Aortic smooth muscle cell (primary cell): ENCODE measurements around the gene CIAPIN1. TPM values are rescaled to one million over a fixed set of nuclear protein-coding genes. Genes with fewer than 3 reads are reported as not detected.

ENCODE experiments used
- total RNA-seq: library from RNA; depleted of rRNA; stranded (reverse); fragments of >200 nt; gene quantifications from 2 replicates; pipeline ENCODE4 v1.2.3, GENCODE V29; 2014

Gene CIAPIN1
- total RNA-seq, result 43.6 and 45.6 TPM in 2 replicates

DNA sequence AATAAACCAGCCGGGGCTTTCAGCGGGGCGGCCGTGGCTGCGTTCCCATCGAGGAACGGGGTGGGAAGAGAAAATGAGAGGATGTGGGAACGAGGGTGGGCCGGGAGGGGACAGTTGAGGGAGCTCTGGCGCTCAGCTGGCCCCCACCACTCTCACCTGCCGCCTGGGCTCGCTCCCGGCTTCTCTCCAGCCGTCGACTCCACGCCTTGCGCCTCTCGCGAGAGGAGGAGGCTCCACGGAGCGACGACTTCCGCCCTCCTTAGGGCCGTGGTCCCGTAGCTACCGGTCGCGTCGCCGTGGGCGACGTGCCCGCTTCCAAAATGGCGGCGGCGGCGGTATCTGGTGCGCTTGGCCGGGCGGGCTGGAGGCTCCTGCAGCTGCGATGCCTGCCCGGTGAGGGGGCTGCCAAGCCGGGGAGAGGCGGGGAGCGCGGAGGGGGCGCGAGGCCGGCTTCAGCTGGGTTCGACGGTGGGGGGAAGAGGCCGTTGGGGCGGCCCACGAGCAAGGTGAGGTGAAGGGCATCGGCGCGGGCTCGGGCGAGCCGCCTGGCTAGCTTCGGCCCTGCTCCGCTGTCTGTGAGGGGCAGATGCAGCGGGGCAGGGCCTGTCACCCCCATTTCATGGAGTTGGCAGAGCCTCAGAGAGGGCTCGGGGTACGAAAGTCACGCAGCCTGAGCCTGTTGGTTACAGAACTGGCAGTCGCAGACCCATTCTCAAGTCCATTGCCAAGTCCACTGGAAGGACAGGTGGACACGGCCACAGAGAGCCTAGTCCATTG lies at the start of gene CIAPIN1, which contains the start of gene COQ9:
Gene CIAPIN1, minus strand, starts transcription at position 200 of the 777 bp plus-strand sequence. CDS start 6,457 bp downstream, outside the sequence.
Gene COQ9, plus strand, starts transcription at position 294 of the 777 bp plus-strand sequence. Its CDS starts 27 bp downstream, at position 321.

DNA sequence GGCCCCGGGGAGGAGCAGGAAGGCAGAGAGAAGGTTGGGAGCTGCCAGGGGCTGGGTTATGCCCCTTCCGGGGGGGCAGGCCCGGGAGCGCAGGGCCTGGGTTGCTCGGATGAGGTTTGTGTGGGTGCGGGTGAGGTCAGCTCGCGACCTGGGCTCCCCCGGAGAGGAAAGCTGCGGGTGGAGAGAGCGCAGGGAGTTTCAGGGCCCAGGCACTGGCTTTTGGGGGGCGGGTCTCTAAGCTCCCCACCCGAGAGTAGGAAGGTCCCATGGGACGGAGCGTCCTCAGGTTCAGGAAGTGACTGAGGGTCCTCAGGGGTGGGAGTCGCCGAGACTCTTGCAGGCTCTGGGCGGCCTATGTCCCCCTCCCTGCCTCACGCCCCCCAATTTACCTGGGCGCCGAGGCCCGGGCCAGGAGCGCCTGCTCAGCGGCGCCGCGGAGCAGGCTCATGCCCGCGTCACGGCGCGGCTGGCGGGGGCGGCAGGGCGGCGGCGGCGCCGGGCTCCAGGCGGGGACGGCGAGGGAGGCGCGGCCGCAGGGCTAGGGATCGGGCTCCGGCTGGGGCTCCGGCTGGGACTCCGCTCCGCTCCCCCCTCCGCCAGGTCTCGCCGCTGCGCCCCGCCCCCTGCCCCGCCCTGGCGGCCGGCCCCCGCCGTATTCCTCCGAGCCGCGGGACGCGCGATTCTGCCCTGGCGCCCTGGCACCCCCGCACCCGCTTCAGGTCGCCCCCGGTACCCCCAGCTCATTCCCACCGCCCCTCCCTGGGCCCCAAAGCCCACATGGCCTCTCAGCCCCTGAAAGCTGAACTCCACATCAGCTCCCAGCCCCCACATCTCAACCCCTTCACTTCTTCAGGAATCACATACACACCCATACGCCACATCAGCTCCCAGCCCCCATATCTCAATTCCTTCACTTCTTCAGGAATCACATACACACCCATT lies 39.0 kb upstream of the CIAPIN1 start, which contains the start of gene DOK4:
Gene DOK4, minus strand, starts transcription at position 578 of the 942 bp plus-strand sequence. CDS start 6,986 bp downstream, outside the sequence.

DNA sequence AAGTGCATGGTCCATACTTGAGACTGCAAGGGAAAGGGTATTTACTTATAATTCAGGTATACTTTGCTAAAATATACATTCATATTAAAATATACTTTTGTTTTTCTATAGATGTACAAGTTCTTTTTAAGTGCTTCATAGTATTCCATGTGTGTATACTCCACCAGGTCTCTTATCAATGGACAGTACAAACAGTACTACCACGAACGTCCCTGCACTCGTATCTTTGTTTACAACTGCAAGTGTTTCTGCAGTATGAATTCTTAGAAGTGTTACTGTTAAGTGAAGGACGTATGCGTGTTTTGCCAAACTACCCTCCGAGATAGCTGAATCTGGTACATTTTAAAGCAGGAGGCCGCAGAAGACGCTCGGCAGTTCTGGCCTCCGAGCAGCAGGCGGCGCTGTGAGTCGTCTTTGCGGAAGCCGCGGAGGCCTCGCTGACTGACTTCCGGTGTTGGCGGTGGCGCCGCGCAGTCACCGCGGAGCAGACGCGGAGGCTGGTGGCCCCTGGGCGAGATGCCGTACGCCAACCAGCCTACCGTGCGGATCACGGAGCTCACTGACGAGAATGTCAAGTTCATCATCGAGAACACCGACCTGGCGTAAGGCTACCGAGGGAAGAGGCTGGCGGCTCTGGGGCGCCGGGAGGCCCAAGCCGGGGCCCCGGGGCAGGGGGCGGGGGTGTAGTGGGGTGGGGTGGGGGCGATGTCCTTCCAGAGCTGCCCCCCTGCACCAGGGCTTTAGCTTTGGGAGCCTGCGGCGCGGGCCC lies 15.2 kb upstream of the CIAPIN1 start, which contains the start of gene POLR2C:
Gene POLR2C, plus strand, starts transcription at position 471 of the 769 bp plus-strand sequence. Its CDS starts 46 bp downstream, at position 517.

DNA sequence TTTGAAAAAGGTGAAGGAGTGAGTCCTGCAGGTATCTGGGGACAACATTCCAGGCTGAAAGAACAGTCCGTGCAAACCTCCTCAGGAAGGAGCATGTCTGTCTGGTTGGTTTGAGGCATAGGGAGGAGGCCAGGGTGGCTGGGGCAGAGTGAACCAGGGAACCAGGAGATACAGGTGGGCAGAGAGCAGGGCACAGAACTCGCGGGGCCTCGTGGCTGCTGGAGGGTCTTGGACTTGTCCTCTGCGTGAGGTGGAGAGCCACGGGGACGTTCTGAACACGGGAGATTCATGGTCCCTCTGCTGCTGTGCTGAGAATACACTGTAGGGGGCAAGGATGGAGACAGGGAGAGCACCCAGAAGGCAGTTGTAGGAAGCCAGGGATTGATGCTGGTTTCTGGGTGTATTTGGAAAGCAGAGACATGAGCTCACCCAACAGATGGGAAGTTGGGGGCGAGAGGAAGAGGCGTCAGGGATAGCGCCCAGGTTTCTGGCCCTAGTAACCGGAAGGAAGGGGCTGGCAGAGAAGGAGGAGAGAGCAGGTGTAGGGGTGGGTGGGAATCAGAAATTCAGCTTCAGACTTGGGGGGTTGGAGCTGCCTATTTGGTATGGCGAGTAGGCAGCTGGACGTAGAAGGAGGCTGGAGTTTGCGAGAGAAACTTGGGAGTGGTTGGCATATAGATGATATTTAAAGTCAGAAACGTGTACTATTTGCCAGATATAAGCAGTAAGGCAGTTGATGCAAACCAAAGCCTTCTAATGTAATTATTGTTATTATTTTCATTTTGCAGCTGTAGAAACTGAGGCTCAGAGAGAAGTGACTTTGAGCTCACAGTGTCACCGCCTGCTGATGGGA lies 43.0 kb downstream of the CIAPIN1 start, which contains the start of gene CCL17:
Gene CCL17, plus strand, starts transcription at position 803 of the 853 bp plus-strand sequence. CDS start 9,166 bp downstream, outside the sequence.

Other genes starting within 250 kb of the CIAPIN1 start
- gene ARL2BP, start 202.1 kb downstream of the CIAPIN1 start, total RNA-seq, result 60.0 and 71.3 TPM in 2 replicates
- gene PLLP, start 162.7 kb downstream of the CIAPIN1 start, total RNA-seq, result 0.31 TPM in 1 of 2 replicates, not detected in the other
- gene CCL22, start 88.6 kb downstream of the CIAPIN1 start, total RNA-seq, result not detected in 2 replicates
- gene CX3CL1, start 74.9 kb downstream of the CIAPIN1 start, total RNA-seq, result 7.5 and 7.7 TPM in 2 replicates
- gene CCL17, start 42.6 kb downstream of the CIAPIN1 start, total RNA-seq, result not detected in 2 replicates
- gene COQ9, start 94 bp upstream of the CIAPIN1 start, total RNA-seq, result 42.1 and 45.6 TPM in 2 replicates
- gene POLR2C, start 15.3 kb upstream of the CIAPIN1 start, total RNA-seq, result 95.4 and 107 TPM in 2 replicates
- 41.1 and 42.9 TPM in 2 replicates for gene DOK4, start 39.1 kb upstream of the CIAPIN1 start, total RNA-seq
- gene CCDC102A, start 89.2 kb upstream of the CIAPIN1 start, total RNA-seq, result 11.9 and 12.4 TPM in 2 replicates
- not detected in 2 replicates for gene ADGRG5, start 95.3 kb upstream of the CIAPIN1 start, total RNA-seq
- 5.2 and 9.0 TPM in 2 replicates for gene ADGRG1, start 181.2 kb upstream of the CIAPIN1 start, total RNA-seq
- gene ADGRG3, start 220.9 kb upstream of the CIAPIN1 start, total RNA-seq, result not detected in 2 replicates
- not detected in 2 replicates for gene DRC7, start 247.4 kb upstream of the CIAPIN1 start, total RNA-seq